ENCODE measurements around the gene KIFC3.
"Not testable (repeated sequence)": the region's sequence is repeated elsewhere in the genome, so short reads cannot be mapped to it uniquely, and the experiment has no call there.

The KIFC3 gene

GRCh38 chr16:57824888-57825287, 22.6 kb upstream of the KIFC3 start:
- DNase-seq (ENCODE audit: low read depth, low spot score) = no peak

GRCh38 chr16:57823836-57824235, 21.5 kb upstream of the KIFC3 start:
- no peak for DNase-seq (ENCODE audit: low read depth, low spot score)

- no peak for DNase-seq (ENCODE audit: low read depth, low spot score)
These were observed 20.6 kb upstream of the KIFC3 start for GRCh38 chr16:57822856-57823255.

GRCh38 chr16:57822018-57822553, 19.8 kb upstream of the KIFC3 start:
- no peak for DNase-seq (ENCODE audit: low read depth, low spot score)

- no peak for DNase-seq (ENCODE audit: low read depth, low spot score)
These were observed 19.1 kb upstream of the KIFC3 start for GRCh38 chr16:57821149-57821971.

- no peak for DNase-seq (ENCODE audit: low read depth, low spot score)
These were observed 16.2 kb upstream of the KIFC3 start for GRCh38 chr16:57818377-57819064.

- DNase-seq (ENCODE audit: low read depth, low spot score) = no peak
These were observed 15.4 kb upstream of the KIFC3 start for GRCh38 chr16:57817680-57818079.

GRCh38 chr16:57815987-57816745, 13.9 kb upstream of the KIFC3 start:
- no peak for DNase-seq (ENCODE audit: low read depth, low spot score)

GRCh38 chr16:57814896-57815295, 12.6 kb upstream of the KIFC3 start:
- DNase-seq (ENCODE audit: low read depth, low spot score) = no peak

- DNase-seq (ENCODE audit: low read depth, low spot score) = no peak
These were observed 11.2 kb upstream of the KIFC3 start for GRCh38 chr16:57813466-57813865.

GRCh38 chr16:57811340-57811739, 9.0 kb upstream of the KIFC3 start:
- not testable (repeated sequence) for DNase-seq (ENCODE audit: low read depth, low spot score)

GRCh38 chr16:57810197-57811031, 8.1 kb upstream of the KIFC3 start:
- DNase-seq (ENCODE audit: low read depth, low spot score) = no peak

- no peak for DNase-seq (ENCODE audit: low read depth, low spot score)
These were observed 7.2 kb upstream of the KIFC3 start for GRCh38 chr16:57809276-57810196.

- DNase-seq (ENCODE audit: low read depth, low spot score) = no peak
These were observed 6.4 kb upstream of the KIFC3 start for GRCh38 chr16:57808589-57809228.

GRCh38 chr16:57807968-57808528, 5.8 kb upstream of the KIFC3 start:
- DNase-seq (ENCODE audit: low read depth, low spot score) = no peak

GRCh38 chr16:57807252-57807967, 5.1 kb upstream of the KIFC3 start:
- DNase-seq (ENCODE audit: low read depth, low spot score) = no peak

GRCh38 chr16:57805176-57805575, 2.9 kb upstream of the KIFC3 start:
- DNase-seq (ENCODE audit: low read depth, low spot score) = no peak

- DNase-seq (ENCODE audit: low read depth, low spot score) = no peak
These were observed 2.0 kb upstream of the KIFC3 start for GRCh38 chr16:57804111-57804837.

All from brain pericyte (primary cell).